ENCODE results near the gene ADAMTS15.
A peak's percentile ranks its signal among the peaks of the same experiment; 100 is the strongest.

Gene ADAMTS15

DNA sequence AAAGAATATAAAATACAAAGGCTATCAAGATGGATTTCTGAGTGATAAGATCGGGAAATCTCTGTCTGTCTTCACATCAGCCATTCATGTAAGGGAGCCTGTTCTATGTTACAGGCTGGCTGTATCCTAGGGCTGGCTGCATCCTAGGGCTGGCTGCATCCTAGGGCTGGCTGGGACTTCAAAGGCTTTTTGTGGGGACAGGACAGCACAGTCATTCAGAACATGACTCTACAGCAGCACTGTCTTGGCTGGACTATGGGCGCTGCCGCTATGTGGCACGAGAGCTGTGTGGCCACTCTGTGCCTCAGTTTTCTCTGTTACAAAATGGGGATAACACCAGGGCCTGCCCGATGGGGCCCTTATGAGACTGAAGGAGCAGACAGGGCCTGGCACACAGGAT lies 30.2 kb upstream of the ADAMTS15 start:
- DNase-seq = no peak

DNA sequence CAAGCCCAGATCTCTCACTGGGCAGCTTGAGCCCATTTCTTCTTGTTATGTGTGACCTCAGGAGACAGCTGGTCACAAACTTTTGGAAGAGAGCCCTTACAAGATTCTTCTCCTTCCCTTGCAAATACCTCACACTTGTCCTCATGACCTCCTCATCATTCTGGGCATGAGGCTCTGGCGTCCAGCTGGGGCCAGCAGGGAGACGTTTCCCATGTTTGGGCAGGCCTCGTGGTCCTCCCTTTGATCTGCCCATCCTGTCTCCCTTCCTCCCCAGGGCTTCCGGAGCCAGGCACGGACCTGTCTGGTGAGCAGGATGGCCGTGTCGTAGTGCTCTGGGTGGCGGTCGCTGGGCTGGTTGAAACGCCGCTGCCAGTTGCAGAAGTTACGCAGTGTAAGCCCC lies 29.7 kb upstream of the ADAMTS15 start:
- DNase-seq = no peak

DNA sequence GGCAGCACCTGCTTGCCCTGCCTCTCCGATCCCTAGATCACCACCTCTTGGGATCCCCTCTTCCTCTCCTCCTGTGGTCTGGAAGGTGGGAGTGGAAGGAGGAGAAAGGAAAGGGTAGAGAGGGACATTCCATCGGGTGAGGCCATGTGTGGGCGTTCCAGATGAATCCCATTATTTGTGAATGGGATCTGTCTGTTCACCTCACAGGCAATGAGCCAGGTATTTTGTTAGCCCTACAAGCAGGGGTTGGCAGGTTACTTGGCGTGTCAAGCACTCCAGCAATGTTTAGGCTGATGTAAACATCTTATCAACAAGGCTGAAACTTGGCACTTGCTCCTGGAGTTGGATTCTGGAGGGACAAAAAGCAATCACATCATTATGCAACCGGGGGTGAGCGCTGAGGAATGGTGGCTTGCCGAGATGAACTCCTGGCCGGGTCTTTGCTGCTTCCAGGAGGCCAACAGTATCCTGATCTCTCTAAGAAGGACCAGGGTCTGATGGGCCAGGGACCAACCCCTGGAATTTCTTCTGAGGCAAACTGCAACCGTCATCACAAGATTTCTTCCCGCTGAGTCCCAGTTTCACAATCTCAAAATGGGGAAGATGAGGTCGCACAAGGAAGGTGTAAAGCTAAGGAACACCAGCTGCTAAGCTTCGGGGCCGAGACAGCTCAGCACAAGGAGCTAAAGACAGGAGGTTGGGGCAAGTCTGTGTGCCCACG lies 27.8 kb upstream of the ADAMTS15 start:
- DNase-seq = no peak

DNA sequence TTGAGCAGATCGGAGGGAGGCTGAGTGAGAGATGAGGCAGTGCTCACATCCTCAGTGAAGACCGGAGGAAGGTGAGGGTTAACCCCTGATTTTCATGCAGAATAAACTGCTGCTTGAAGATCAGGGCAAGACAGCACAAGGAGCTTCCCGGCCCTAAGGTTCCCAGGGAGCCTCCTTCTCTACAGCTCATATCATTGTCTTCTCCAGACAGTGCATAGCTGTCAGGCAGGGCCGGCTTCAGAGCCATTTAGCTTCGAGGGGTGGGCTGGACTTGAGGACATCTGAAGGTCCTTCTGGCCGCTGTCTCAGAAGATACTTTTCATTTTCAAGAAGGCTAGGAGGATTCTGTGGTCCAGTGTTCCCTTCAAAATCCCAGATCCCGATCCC lies 27.3 kb upstream of the ADAMTS15 start:
- DNase-seq = no peak

DNA sequence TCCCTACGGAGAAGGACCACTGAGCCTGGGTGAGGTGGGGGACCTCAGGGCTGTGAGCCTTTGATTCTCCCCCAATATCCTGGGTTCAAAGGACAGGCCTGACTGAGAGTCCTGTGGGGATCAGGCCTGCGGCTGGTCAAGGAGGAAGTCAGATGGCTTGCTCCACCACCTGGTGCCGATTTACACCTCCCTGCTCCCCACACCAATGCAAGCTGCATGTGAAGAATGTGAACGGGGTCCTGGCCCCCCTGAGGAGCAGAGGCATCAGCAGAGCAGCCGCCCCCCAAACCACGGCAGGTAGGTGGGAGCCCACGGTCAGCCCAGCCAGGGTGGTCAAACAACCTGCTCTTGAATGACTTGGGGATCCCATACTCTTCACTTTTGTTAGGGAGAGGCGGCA lies 26.7 kb upstream of the ADAMTS15 start:
- no peak for DNase-seq

DNA sequence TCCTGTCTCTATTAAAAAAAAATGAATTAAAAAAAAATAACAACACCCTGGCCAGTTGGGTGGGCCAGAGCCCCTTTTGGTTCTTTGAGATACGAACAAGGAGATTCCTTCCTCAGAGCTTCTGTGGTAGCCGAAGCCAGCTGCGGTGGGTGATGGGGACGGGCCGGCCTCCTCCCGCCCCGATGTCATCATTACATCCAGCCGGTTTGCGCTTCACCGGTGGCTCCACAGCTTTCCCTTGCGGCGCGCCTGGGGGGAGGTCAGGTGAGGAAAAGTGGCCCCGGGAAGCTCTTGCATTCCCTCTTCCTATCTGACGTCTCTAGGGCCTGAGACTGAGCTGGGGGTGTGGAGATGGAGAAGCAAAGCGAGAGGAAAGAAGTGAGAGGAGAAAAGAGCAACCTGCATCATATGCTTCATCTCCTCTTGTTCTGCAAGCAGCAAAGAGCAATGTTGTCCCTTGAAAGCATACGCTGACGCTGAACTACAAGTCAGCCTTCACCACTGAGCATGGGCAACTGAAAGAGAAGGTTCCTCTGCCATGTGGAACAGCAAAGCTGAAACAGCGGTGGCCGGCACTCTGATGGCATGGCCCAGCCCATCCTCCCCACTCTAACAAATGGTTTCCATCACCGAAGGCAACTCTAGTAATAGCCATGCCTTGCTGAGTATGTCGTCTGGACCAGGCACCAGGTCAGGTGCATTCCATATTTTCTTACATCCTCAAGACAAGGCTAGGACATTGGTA lies 26.0 kb upstream of the ADAMTS15 start:
- DNase-seq = no peak

DNA sequence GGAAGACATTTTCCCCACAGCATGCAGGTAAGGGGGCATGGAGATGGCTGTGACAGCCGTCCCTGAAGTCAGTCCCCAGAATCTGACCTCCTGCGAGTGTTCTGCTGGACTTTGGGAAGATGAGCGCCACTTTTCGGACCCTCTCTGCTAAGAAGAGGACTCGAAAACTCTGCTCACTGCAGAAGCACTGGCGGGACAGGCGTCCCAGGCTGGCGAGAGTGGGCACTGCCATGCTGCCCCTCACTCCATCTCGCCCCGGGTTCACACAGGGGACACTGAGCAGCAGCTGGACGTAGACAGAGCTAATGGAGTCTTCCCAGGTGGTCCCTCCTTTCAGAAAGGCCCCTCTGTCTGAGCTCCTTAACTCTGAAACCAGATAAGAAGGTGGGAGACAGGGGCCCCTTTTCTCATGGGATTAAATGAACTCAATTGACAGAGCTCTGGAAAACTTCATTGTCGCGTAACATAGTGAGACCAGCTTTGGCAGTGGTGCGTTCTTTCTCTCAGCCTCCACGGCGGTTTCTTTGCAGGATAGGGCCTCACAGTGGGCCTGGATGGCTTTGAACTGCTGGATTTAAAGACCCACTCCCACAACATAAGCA lies 24.8 kb upstream of the ADAMTS15 start:
- no peak for DNase-seq

DNA sequence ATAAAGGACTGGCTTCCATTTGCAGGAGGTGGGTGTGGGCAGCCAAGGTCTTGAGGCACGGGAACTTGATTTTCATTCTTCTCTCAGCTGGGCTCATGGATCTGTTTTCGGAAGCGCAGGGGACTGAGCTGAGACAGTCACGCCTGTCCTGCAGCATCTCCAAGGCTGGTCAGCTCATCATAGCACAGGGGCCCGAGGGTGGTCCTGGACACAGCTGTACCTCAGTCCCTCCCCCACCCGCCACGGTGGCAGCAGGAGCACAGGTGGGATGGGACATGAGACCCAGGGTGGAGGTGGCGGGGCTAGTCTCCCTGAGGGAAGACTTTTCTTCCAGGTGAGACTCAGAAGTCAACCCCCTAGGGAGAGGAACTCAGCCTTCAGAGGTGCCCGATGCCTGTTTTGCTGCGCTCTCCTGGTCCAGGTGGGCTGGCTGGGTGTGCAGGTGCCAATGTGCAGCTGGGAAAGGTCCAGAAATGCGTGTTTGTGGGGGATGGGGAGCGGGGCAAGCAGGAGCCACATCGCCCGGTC lies 23.8 kb upstream of the ADAMTS15 start:
- DNase-seq = no peak

DNA sequence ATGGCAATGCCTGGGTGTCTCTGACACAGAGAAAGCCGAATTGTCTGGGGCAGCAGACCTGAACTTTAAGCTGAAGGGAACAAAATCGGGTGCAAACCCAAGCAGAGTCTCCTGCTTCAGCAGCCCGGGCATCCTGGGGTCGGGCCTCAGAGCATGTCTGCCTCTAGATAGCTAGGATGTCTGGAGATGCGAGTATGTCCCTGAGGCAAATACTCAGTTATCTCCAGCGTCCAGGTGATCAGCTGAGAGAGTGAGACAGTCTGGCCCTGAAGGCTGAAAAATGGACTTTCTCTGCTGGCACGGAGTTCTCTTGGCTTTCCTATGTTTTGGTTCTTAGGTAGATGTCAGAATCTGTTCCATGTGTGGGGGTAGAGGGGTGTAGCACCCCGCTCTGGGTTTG lies 23.3 kb upstream of the ADAMTS15 start:
- no peak for DNase-seq

DNA sequence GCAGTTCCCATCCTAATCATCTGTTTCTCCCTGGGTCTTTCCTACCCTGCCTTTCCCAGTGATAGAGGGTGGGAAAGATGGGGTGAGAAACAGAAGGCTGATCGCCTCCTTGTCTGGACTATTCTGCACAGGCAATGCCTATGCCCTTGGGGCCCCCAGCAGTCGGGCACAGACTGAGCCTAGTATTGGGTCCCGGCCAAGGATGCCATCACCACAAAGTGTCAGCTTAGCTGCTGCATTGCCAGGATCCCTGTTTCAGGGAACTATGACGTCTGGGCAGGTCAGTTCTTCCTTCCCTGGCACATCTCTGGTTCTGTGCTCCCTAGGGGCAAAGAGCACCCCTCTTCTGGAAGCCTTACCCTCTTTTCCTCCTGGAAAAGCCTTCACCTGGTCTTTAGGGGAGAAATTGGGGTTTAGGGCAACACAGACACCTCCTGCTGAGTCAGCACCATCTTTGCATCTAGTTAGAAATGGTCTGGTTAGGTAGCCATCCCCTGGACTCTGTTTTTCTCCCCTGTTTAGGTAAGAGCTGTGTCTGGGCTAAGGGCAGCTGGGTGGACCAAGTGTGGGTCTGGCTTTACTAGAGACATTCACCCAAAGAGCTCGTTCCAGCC lies 22.1 kb upstream of the ADAMTS15 start:
- no peak for DNase-seq

DNA sequence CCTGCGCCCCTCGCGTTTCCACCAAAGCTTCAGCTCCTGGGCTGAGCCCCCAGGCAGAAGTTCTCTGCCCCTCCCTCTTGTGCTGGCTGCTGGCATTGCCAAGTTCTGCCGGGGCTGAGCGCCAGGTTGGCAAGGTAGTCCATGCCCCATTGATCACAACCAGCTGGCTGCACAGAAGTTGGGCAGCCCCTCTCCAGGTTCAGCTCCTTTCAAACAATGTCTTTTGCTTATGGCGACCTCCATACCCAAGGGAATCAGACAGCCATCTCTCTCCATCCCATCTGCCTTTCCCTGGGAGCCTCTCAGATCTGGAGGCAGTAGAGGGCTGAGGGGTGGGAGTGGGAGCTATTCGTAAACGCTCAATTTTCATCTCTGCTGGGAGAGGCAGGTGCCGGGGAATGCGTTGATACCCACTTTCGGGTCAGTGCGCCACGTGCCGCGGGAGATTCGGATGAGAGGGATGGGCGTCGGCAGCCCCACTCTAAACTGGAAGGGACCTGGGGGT lies 21.6 kb upstream of the ADAMTS15 start:
- no peak for DNase-seq

DNA sequence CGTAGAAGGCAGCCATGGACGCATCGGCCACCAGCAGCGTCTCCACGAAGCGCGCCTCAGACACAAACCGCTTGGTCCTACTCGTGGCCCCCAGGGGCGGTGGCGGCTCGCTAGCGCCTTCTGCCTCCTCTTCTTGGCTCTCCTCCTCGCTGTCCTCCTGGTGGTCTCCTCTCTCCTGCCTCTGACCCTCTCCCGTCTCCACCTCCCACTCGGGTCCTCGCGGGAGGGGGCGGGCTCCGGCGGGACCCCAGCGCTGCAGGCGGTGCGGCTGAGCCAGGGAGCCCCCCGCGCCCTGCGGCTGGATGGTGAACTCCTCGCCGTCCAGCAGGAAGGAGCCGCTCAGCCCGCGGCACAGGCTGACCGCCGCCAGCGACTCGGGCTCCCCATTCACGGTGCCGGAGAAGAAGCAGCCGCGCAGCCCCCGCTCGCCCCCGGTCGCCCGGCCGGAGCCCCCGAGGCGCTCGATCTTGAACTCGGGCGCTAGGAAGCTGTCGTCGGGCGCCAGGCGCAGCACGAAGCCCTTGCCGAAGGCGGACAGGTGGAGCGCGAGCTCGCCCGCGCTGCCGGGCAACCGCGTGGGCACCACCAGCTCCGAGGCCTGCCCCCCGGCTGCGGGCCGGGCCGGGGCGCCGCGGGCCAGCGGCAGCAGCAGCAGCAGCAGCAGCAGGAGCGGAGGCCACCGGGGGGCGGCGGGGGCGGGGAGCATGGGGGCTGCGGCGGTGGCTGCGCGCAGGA lies 20.7 kb upstream of the ADAMTS15 start:
- DNase-seq = no peak

DNA sequence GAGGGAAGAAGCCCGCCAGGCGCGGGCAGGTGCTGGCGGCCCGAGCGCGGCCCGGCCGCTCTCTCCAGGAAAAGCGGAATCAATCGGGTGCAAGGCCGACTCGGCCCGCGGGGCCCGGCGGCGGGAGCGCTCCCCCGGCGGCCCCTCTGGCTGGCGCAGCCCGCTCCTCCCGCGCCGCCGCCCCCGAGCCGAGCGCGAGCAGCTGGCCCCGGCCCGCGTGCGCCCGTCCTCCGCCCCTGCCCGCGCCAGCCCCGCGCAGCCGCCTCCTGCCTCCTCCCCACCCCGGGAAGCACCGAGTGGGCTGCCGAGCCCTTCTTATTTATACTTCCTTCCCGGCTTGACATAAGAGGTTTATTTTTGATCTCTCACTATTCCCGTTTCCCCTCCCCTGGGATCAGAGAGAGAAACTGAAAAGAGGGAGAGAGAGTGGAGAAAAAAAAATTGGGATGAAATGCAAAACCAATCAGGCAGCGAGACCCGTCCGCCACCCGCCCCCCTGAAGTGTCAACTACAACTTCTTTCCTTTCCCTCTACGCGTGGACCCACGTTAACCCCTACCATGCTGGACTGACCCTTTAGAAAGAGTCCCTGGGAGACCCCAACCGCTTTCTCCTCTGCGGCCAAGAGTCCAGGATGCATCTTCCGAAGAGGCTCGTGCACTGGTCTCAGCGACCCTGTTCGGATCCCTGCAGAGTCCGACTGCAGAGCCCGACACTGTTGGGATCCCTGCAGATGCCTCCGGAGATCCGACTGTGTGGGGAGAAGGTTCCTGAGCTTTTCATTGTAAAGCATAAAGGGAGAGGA lies 19.9 kb upstream of the ADAMTS15 start, which contains the start of gene ADAMTS8:
ADAMTS8 (minus strand) TSS at position 294 of the 804 bp plus-strand sequence. CDS start 323 bp downstream, outside the sequence.
- no peak for DNase-seq

DNA sequence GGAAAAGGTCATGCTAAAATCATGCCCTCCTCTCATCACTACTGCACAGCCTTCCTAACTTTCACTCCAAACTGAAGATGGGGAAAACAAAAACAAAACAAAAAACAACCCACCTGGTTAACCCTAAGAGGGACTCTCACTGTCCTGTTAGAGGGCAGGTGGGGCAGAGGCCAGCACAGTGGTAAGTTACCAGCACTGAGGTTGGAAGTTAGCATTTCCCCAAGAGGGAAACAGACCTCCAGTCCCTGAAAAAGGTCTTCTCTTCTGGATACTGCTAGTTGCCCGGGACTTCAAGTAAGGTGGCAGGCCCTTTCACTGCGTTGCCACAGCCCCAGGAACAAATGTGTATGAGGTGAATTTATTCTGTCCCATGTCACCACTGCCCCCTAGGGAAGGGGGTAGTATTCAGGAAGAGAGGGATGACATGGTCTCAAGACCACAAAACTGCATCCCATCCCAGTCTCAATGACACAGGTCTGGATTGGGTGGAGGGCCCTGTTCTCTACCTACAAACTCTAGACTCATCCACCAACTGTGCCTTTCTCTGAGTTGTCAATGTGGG lies 19.2 kb upstream of the ADAMTS15 start:
- no peak for DNase-seq

DNA sequence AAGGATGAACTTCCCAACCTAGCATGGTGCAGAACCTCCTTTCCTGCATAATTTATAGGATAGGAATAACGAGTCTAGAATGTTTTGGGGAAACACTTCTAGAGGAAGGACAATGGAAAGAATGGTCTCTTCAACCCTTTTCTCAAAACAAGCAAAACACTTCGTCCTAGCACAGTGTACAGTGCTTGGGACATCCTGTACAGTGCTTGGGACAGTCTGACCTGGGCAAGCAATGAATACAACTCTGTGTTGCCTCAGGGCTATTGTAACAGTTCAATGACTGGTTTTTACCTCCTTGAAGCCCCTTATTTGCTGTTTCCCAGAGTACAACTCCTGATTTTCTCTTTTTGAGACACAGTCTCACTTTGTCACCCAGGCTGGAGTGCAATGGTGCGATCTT lies 18.5 kb upstream of the ADAMTS15 start:
- no peak for DNase-seq

DNA sequence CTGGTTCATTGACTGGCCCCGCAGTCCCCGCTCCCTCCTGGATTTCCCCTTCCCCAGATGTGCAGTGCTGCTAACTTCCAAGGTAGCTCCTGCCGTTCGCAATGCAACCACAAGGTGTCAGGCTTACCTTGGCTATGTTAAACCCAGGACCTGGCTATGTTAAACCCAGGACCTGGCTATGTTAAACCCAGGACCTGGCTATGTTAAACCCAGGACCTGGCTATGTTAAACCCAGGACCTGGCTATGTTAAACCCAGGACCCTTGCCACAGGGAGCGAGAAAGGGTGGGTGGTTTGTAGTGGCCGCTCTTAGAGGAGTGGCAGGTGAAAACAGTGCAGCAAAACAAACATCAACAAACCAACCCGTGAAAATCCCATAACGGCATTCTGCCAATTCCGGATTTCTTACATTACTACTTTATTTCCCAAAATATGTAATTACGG lies 17.1 kb upstream of the ADAMTS15 start:
- DNase-seq = peak; percentile 70 to 73

DNA sequence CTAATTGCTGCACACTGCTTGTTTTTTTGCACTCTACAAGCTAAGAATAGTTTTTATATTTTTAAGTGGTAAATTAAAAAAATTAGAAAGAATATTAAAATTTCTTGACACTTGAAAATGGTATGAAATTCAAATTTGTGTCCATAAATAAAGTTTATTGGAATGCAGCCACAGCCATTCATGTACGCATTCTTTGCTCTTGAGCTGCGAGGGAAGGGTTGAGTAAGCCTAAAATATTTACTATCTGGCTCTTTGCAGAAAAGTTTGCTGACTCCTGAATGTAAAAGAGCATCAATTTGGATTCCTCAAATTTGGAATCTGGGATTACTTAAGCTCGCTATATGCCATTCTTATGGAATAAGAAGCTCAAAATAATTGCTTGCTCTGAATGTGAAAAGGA lies 16.6 kb upstream of the ADAMTS15 start:
- no peak for DNase-seq

DNA sequence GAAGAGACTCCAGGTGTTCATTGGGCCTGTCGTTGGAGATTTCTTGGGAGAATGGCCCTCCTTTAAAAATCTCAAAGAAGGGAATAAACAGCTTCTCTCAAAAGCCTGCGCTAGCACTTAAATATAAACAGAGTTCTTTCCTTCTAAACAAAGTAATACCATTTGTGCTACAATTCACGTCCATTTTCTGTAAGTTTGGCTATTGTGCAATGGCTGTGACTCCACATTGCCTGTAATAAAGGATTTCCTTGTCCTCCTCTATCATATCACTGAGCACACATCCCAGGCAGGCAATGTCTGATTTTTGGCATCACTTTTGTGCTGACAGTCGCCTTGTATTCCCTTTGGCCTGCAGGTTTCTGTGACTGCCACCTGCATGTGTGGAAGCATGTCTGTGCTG lies 15.1 kb upstream of the ADAMTS15 start:
- DNase-seq = no peak

DNA sequence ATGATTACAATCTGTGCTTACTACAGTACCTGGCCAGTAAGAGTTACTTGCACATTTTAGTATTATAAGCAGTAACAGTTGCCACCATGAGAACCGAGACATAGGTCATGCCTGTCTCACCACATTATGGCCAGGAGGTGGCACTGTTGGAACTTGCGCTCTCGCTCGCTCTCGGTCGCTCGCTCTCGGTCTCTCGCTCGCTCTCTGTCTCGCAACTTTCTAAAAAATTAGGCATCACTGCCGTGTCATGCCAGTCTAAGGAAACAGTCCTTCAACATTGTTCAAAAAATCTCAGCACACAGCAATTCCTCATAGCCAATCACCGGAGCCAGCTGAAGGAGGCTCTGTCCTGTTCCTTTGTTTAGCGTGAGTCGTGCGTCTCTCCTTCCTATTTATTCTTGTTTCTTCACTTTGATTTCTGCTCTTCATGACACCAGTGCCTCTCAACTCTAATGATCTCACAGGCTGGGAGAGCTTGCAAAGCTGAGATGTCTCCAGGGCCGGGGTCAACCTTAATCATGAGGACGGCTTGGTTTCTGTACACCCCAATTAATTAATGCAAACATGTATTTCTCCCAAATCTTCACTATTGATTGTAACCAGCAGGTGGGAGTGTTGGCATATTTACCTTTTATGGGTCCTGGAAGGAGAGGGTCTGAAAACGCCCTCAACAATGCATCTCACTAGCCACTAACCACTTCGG lies 13.8 kb upstream of the ADAMTS15 start:
- peak; percentile 71 to 73 for DNase-seq

DNA sequence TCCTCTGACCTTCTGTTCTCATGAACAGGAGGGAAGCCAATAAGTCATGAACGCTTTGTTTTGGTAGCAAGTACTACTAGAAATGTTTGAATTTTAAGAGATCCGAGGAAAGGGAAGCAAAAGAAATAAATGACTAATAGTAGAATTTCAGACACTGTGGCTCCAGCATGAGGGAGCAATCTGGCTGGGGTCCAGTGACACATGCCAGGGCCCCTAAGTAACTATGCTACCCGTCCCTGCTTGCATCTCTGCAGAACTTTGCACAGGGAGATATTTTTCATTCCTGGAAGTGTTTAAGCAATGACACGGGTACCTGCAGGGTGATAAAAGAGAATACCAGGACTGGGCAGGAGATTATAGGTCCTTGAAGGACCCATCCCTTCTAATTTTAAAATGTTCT lies 12.8 kb upstream of the ADAMTS15 start:
- DNase-seq = no peak

DNA sequence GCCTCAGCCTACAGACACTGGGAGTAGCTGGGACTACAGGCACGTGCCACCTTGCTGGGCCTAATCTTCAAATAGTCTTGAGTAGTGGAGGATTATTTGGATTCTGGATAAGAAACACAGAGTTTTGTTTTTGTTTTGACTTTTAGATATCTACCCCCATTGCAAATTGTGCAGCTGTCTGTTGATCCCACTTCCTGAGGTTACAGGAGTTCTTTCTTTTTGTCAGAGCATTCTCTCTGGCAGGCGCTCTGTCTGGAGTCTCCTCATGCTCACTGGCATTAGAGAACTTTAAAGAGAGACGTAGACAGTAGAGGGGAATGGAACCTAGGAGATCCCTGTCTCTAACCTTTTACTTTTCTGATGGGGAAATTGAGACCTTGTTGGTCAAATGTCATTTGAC lies 12.3 kb upstream of the ADAMTS15 start:
- DNase-seq = no peak
